Activated CD4-positive, alpha-beta T cell treated with anti-CD3 and anti-CD28 coated beads, Interleukin-2, amount 50 U/mL, for 4 hours (primary cell): Measurements from ENCODE around the gene PHPT1.
"Not testable (repeated sequence)": the region's sequence is repeated elsewhere in the genome, so short reads cannot be mapped to it uniquely, and the experiment has no call there.

Experiments
- DNase-seq, 2 experiments: peaks; one replicate each; pipeline ENCODE4 v3.0.0-alpha.2; 2020

The PHPT1 gene

DNA sequence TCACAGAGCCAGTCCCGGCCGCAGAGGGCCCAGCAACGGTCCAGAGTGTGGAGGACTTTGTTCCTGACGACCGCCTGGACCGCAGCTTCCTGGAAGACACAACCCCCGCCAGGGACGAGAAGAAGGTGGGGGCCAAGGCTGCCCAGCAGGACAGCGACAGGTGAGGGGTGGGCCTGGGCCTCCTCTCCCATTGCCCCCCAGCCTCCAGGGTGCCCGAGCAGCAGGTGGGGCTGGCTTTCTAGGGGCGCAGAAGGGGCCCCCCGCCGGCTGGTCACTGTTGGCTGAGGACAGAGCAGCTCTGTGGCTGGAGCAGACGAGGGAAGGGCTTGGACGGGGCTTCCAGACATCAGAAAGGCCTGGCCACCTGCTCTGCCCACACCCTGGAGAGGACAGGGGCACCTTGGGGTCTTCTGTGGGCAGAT is 11.3 kb upstream of the PHPT1 start:
- DNase-seq, result not testable (repeated sequence)

DNA sequence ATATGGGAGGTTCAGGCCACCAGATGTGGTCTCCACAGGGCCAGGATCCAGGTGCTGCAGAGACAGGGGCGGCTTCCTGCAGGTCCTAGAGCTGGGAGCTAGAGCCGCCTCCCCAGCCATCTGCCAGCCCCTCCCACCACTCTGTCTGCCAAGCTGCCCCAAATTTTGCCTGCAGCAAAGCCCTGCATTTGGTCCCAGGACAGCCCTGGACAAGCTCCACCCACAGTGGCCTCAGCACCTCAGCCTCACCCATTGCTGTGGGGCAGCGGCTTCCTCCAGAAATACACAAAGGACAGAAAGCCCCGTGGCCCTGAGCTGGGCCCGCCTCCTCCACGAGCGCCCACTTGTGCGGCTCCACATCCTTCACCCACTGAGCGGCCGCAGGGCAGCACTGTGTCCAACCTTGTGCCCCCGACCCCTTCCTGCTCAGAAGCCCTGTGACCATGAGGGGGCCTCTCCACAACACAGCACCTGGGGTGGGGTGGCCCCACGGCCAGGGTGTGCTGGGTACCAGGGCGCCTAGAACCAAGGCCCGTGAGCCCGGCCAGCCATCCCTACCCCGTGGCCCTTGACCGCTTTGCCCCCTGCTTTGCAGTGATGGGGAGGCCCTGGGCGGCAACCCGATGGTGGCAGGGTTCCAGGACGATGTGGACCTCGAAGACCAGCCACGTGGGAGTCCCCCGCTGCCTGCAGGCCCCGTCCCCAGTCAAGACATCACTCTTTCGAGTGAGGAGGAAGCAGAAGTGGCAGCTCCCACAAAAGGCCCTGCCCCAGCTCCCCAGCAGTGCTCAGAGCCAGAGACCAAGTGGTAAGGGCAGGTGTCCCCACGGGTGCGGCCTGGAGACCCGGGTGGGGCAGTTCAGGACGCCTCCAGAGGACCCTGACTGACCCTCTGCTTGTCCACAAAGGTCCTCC is 10.6 kb upstream of the PHPT1 start:
- DNase-seq, result no peak

DNA sequence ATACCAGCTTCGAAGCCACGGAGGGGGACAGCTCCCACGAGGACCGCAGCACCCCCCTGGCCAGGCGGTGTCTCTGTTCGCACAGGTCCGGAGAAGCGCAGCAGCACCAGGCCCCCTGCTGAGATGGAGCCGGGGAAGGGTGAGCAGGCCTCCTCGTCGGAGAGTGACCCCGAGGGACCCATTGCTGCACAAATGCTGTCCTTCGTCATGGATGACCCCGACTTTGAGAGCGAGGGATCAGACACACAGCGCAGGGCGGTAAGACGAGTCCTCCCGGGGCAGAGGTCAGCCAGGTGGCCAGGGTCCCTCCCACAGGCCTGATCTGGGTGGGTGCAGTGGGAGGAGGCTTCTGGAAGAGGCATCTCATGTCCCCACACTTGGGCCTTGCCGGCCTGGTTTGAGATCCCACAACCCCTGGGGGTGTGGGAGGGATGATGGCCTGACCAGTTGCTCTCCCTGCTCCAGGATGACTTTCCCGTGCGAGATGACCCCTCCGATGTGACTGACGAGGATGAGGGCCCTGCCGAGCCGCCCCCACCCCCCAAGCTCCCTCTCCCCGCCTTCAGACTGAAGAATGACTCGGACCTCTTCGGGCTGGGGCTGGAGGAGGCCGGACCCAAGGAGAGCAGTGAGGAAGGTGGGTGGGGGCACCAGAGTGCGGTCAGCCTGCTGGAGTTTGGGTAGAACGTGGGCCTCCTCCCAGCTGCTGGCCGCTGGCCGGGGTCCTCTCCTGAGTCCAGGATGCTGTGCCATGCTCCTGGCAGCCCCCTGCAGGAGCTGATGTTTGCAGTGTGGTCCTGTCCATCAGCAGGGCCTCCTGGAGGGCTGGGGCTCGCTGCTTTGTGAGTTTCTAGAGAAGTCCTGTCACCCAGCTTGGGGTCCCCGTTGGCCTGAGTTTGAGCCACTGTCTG is 9.7 kb upstream of the PHPT1 start:
- no peak for DNase-seq

DNA sequence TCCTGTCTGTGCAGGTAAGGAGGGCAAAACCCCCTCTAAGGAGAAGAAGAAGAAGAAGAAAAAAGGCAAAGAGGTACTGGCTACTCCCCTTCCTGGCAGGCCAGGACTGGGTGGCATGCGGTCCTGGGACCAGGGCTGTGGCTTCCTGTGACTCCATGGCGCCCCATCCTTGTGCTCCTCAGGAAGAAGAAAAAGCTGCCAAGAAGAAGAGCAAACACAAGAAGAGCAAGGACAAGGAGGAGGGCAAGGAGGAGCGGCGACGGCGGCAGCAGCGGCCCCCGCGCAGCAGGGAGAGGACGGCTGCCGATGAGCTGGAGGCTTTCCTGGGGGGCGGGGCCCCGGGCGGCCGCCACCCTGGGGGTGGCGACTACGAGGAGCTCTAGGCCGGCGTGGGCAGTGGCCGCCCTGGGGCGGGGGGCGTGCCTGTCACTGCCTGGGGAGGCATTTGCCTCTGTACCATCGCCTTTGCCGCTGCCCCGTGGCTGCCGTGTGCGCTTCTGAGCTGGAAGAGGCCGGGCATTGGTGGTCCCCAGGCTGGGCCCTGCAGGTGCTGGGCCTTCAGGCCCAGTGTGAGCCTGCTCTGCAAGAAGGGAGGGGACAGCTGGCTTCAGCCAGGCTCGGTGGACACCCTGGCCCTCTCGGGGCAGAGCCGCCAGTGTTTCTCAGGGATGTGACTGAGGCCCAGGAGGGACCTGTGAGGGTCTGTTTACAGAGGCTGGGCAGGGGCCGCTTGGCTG is 8.9 kb upstream of the PHPT1 start:
- no peak for DNase-seq

DNA sequence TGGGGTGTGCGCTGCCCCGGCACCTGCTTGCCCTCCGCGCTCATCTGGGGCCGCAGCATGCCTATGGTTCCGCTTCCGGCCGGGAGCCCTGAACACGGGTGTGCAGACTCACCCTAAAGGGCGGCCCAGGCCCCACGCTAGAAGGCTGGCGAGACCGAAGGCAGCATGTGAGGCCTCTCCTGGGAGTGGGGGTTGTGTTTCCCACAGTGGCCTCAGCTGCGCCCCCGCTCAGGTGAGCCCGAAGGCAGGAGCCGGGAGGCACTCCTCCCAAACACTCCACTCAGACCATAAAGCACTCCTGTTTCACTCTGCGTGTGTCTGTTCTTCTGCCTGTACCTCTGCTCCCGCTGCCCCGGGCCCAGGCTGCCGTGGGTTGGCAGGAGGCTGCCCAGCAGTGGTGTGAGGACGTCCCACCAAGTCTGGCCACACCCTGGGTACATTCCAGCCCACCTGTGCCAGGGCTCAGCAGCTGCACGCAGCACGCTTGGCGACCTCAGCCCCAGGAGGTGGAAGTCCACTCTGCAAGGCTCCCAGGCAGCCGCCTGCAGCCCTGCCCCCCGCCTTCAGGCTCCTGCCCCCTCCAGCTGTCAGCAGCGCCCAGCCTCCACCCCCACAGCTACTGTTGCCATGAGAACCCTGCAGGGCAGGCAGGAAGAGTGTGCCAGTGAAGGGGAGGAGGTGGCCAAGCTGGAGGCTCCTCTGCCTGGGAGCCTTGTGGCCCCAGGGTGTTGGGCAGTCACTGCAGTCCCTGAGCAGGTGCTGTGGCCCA is 8.1 kb upstream of the PHPT1 start:
- no peak for DNase-seq

DNA sequence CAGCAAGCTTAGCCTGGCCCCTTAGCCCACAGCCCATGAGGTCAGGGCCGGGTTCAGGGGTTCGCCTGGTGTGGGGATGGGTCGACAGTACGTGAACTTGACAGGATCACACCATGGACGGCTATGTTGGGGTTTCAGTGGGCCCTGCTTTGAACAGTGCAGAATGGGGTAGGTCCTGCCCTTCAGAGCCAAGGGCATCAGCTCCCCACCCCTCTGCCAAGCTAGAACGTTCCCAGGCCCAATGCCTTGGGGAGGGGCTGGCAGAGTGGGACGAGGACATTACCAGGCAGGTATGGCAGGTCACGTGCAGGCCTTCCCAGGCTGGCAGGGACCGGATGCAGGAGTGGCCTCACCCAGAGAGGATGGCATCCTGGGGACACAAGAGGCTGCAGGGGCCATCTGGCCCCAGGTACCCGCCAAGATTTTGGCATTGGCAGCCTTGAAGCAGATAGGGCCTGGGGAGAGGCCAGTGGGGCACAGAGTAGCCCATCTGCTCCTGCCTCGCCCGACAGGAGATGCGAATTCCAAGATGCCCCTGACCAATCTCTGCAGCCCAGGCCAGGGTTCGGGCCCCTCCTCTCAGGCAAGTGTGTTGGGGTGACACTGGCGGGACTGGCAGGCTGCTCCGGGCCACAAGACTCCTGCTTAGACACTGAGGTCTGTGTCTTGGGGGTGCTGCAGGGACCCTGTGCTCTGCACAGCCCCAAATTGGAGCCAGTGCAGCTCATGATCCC is 7.4 kb upstream of the PHPT1 start:
- not testable (repeated sequence) for DNase-seq

DNA sequence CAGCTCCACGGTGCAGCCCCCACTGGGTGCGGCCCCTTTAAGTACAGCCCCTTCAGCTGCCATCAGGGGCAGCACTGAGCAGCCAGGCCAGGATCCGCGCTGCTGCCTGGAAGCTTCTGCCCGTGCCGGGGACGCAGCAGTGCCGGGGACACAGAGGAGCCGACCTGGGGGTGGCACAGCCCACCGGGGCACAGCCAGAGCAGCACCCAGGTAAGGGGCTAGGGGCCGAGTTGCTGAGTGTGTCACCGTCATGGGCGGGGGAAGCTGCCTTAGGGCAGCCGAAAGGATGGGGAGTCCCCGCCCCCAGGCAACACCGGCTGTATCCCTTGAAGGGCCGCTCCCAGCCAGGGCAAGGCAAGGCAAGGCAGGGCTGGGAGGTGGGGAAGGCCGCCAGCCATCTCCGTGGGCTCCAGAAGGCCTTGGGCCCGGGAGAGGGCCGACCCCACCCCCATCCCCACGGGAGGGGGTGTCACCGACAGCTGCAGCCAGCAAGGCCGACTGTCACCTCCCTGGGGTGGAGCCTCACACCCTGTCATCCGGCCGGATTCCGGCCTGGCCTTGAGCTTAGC is 6.7 kb upstream of the PHPT1 start, which contains the start of gene AJM1:
TSS of gene AJM1 (plus strand) at position 99 of the 569 bp plus-strand sequence. CDS start 1,937 bp downstream, outside the sequence.
- peak; percentile 70 to 76 for DNase-seq

DNA sequence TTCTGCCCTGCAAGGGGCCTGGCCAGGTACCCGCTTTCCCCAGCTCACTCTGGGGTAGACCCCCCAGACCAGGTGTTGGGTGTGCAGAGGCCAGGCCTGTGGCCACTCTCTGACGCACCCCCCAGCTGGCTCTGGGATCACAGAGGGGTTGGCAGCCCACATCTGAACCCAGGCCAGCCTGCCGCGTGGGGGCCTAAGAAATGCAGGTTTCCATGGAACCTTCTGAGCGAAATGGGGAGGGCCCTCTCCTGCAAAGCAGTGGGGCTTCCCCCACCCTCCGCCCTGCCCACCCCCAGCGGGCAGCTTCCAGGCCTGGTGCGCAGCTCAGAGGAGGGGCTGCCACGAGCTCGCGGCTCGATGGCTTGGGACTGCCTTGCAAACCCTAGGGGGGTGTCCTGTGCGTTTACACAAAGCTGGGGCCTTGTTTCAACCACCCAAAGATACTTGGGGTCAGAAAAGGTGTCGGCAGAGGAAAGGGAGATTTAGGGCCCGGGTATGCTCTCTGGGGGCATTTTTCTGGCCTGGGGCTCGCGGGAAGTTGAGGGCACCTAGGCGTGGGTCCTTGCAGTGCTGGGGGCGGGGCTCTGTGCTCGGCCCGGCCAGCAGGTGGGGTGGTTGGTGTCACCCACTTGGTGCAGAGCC is 5.9 kb upstream of the PHPT1 start:
- not testable (repeated sequence) for DNase-seq

DNA sequence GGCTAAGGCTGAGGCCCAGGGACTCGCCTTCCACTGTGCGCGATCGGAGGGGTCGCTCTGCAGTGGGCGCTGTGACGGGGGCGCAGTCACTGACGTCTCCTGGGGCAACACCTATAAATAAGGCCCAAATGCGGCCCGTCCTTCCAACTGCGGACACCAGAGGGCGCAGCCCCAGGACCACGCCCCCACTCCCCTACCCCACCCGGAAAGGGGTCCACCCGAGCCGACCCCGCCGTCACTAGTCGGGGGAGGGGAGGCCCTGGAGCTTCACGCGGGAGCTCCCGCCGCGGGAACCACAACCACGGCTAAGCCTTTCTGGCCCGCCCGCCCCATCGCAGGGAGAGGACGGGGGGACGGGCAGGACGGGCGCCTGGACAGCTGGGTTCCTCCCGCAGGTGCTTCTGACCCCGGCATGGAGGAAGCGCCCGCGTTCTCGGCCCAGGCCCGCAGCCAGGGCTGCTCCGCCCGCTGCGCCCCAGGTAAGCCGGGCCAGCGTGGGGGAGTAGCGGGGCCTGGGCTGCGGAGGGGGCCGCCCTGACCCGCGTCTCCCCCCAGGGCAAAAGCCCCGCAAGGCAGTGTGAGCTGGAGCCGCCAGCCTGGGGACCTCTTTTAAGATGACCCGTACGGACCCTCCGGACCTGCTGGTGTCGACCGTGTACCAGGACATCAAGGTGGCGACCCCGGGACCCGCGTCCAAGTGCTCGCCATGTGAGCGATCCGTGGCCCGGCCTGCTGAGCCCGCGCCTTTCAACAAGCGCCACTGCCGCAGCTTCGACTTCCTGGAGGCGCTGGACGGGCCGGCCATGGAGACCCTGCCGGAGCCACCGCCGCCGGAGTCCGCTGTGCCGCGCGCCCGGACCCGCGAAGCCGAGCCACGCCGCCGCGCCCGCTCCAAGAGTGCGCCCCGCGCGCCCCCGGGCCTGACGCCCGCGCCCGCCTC is 5.1 kb upstream of the PHPT1 start:
- peak; percentile 52 for DNase-seq

DNA sequence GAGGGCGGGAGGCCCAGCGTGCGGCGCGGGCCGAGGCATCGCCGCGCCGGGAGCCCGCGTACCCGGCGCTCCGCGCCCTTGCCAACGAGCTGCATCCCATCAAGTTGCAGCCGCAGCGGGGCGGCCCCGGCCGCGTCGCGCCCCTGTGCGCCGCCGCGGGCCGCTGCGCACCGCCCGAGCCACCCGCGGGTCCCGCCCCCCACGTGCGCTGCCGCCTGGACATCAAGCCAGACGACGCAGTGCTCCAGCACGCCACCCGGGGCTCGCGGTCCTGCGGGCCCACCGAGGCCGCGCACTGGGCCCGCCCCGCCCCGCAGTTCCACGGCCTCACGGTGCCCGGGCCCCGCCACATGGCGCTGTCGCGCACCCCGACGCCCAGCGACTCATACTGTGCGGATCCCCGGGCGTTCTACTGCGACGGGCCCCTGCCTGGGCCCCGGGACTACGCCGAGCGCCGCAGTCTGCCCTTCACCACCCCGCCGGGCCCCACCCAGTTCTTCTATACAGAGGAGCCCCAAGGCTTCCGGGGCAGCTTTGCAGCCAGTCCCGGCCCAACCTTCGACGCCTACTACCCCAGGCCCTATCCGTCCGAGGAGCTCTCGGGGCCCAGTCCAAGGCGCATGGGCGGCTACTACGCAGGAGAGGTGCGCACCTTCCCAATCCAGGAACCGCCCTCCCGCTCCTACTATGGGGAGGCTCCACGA is 4.3 kb upstream of the PHPT1 start:
- no peak for DNase-seq

DNA sequence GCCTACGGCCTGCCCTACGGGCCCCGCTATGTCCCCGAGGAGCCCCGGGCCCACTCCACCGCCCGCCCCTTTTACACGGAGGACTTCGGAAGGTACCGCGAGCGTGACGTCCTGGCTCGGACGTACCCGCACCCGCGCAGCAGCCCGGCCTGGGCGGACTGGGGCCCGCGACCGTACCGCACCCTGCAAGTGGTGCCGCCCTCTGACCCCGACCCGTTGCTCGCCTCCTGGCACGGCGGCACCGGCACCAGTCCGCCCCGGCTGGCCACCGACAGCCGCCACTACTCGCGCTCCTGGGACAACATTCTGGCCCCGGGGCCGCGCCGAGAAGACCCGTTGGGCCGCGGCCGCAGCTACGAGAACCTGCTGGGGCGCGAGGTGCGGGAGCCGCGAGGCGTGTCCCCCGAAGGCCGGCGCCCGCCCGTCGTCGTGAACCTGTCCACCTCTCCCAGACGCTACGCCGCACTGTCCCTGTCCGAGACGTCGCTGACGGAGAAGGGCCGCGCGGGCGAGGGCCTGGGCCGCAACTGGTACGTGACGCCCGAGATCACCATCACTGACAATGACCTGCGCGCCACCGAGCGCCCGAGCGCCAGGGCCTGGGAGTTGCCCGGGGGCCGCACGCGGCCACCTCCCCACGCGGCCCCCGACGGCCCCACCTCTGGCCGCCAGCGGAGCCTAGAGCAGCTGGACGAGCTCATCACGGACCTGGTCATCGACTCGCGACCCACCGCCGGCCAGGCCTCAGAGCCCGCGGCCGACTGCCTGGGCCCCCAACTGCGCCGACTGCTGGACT is 3.5 kb upstream of the PHPT1 start:
- no peak for DNase-seq

DNA sequence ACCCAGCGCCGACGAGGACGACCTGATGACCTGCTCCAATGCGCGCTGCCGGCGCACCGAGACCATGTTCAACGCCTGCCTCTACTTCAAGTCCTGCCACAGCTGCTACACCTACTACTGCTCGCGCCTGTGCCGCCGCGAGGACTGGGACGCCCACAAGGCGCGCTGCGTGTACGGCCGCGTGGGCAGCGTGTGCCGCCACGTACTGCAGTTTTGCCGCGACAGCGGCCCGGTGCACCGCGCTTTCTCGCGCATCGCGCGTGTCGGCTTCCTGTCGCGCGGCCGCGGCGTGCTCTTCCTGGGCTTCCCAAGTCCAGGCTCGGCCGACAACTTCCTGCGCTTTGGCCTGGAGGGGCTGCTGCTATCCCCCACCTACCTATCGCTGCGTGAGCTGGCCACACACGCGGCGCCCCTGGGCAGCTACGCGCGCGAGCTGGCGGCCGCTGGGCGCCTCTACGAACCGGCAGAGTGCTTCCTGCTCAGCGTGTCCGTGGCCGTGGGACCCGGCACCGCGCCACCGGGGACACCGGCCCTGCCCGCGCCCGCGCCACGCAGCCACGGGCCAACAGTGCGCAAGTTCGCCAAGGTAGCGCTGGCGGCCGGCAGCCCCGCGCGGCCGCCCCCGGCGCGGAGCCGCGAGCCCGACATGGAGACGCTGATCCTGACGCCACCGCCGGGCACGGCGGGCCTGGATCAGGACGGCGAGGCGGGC is 2.7 kb upstream of the PHPT1 start:
- DNase-seq, result peak in 1 of 2 experiments; percentile 40

DNA sequence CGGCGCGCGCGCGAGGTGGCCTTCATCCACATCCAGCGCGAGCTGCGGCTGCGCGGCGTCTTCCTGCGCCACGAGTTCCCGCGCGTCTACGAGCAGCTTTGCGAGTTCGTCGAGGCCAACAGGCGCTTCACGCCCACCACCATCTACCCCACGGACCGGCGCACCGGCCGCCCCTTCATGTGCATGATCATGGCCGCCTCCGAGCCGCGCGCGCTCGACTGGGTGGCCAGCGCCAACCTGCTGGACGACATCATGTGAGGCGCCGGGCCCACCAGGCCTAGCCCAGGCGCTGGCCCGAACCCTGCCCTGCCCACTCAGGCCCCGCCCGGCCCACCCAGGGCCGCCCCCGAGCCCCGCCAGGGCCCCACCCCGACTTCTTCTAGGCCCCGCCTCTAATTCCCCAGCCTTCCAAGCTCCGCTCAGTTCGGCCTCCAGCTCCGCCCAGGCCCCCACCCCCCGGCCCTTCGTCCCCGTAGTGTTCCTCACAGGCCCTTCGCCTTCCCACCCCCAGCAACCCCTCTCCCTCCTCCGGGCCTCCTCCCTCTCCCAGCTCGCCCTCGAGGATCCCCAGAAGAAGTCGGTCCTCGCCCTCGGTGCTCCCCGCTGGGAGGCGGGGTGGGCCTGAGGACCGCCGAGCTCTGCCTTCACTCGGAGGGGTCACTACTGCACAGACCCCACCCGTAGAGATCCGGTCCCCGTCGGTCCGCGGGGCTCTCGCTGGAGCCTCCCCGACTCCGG is 2.0 kb upstream of the PHPT1 start:
- no peak for DNase-seq

DNA sequence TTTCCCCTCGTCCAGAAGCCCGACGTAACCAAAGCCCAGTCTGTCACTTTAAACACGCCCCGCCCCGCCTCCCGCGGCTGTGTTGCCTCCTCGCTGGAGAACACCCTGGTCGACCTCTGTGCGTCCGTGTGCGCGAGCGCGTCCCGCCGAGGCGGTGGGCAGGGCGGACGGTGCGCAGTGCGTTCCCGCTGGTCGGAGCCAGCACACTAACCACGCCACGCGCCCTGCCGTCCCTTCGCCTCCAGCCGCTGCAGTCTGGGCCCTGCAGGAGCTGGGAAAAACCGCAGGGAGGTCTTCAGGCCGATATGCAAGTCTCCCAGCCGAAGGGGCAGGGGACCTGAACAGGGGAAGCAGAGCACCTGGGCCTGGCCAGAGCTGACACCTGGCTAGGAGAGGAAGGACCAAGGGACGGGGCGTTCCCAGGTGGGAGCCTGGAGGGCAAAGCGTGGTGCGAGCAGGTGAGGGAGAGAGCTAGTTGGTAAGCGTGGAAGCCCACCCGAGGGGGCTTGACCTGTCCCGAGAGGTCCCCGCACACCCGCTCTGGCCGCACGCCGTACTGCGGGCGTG is 1.3 kb upstream of the PHPT1 start:
- DNase-seq, result peak; percentile 58 to 60

DNA sequence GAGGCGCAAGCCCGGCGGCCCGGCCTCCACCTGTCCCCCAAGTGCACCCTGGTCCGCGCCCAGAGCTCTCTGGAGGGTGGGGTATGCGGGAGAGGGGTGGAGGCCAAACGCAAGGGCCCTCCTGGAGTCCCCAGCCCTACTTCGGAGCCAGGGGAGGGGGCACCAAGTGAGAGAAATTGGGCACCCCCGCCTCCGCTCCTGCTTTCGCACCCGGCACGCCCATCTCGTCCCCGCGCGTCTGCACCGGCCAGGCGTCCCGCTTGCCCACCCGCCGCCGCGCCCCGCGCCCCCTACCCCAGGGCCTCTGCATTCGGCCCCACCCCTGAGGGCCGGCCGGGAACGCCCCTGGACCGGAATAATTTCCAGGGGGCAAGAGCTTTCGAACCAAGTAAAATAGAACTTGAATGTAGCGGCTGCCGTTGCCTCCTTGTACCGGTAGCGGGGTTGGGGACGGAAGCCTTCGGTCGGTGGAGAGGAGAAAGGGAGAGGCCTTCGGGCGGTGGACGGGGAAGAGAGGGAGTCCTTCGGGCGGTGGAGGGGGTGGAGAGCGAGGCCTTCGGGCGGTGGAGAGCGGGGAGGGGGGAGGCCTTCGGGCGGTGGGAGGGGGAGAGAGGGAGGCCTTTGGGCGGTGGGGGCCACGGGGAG is 694 bp upstream of the PHPT1 start:
- DNase-seq, result peak in 1 of 2 experiments; percentile 35
